Astrocyte of the spinal cord (primary cell): ENCODE results near the gene RDX.
A peak's percentile ranks its signal among the peaks of the same experiment; 100 is the strongest.

ENCODE experiments used
- DNase-seq: peaks from one replicate; pipeline ENCODE4 v3.0.0; 2011; ENCODE audit warnings: low read depth, low spot score
- H3K4me3 ChIP-seq: 2 replicates; pipeline ENCODE4 v1.5.1; 2011; ENCODE audit warnings: low read depth, mild to moderate bottlenecking, low read length, moderate library complexity
- in situ Hi-C: cut with HindIII; loops from 2 replicates; pipeline ENCODE4 v1.10.0; 2017; ENCODE audit warnings: low sequenced_read_pairs
- TF ChIP-seq, protein P1 (sequence below): IDR thresholded peaks from 2 replicates; pipeline ENCODE4 v1.5.1; 2012; ENCODE audit warnings: low read depth, mild to moderate bottlenecking, low read length, inconsistent platforms

The RDX gene

DNA sequence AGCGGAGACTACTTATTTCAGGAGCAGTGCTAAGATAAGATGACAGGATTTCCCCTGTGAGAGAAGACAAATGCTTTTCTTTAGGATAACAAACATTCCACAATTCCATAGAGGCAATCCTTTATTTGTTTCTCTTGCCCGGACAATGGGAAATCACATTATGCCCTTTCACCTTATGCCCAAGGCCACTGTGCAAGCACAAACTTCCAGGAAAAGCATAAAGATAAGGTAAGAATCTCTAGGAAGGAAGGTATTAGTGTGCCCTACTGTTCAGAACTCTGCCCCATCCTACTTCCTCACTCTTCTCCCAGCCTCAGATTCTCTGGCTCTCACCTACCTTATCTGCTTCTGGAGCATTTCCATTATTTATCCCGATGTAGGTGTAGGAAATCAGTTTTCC is 23.1 kb upstream of the RDX start:
- no peak overlapping the region for H3K4me3 ChIP-seq
- no peak for DNase-seq
- in situ Hi-C loops = no loop called here
- TF ChIP-seq, protein P1, sequence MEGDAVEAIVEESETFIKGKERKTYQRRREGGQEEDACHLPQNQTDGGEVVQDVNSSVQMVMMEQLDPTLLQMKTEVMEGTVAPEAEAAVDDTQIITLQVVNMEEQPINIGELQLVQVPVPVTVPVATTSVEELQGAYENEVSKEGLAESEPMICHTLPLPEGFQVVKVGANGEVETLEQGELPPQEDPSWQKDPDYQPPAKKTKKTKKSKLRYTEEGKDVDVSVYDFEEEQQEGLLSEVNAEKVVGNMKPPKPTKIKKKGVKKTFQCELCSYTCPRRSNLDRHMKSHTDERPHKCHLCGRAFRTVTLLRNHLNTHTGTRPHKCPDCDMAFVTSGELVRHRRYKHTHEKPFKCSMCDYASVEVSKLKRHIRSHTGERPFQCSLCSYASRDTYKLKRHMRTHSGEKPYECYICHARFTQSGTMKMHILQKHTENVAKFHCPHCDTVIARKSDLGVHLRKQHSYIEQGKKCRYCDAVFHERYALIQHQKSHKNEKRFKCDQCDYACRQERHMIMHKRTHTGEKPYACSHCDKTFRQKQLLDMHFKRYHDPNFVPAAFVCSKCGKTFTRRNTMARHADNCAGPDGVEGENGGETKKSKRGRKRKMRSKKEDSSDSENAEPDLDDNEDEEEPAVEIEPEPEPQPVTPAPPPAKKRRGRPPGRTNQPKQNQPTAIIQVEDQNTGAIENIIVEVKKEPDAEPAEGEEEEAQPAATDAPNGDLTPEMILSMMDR = no peak

DNA sequence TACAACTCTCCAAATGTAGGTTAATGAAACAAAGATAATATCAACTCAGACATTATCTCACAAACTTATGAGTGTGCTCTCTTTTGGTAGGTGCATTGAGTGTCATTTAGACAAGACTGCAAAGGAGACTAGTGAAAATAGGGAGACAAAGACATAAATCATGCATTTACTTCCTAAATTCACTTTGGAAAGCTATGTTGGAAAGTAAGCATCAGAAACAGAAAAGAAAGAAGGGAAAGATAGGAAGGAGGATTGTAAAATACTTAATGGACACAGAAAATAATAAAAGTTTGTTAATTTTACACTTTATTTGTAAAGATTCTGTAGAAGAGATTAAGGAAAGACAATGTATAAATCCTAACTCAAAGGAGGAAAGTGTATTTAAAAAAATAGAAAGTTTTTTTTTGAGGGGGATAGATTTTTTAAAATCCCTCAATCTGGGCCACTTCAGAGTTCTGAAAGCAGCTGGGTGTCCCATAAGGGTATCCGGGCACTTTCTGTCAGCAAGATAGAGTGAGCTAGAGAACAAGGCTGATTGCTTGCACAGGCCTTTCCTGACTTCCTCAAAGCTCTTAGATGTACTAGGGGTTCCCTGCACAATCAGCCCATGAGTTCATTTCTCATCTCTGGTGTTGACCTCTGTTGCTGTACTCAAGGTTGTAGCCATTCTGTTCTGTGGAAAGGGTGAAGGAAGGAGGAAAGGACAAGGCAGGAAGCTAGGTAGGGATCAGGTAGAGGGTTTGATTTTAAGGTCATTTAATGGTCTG is 22.4 kb upstream of the RDX start:
- no peak for DNase-seq
- TF ChIP-seq, protein P1 = no peak
- H3K4me3 ChIP-seq = no peak overlapping the region
- in situ Hi-C loops = no loop called here

GRCh38 chr11:110317516-110317932 is 21.1 kb upstream of the RDX start:
- TF ChIP-seq, protein P1 = no peak
- no peak overlapping the region for H3K4me3 ChIP-seq
- peak; percentile 37 for DNase-seq
- in situ Hi-C loops = no loop called here

- no peak overlapping the region for H3K4me3 ChIP-seq
- in situ Hi-C loops = no loop called here
- TF ChIP-seq, protein P1 = no peak
- no peak for DNase-seq
Observed at GRCh38 chr11:110314366-110315095, 18.1 kb upstream of the RDX start.

DNA sequence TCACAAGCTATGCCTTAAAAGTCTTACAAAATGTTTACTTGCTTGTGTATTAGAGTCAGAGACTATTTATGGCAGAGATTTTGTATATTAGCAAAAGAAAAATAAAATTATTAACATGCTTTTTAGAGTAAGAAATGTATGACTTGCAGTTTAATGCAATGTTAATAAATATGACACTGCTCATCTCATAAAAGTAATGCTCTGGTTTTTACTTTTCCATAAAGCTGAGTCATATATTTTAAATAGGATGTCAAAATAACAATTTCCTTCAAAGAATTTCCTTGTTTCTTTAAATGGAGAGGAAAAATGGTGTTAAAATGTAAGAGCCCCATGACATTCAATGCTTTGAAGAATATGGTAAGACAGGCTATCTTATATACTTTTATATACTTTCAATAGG is 16.3 kb upstream of the RDX start:
- H3K4me3 ChIP-seq = no peak overlapping the region
- DNase-seq = no peak
- in situ Hi-C loops = no loop called here
- TF ChIP-seq, protein P1 = no peak

GRCh38 chr11:110311783-110312579 is 15.6 kb upstream of the RDX start:
- TF ChIP-seq, protein P1 = no peak
- H3K4me3 ChIP-seq = no peak overlapping the region
- peak; percentile 61 for DNase-seq
- in situ Hi-C loops = no loop called here
